ENCODE measurements around the gene RFNG. TPM values are rescaled to one million over a fixed set of nuclear protein-coding genes. Genes with fewer than 3 reads are reported as not detected.

The RFNG gene
- total RNA-seq, 2 donors from 2014 or later = 30.6 to 32.1 TPM

DNA sequence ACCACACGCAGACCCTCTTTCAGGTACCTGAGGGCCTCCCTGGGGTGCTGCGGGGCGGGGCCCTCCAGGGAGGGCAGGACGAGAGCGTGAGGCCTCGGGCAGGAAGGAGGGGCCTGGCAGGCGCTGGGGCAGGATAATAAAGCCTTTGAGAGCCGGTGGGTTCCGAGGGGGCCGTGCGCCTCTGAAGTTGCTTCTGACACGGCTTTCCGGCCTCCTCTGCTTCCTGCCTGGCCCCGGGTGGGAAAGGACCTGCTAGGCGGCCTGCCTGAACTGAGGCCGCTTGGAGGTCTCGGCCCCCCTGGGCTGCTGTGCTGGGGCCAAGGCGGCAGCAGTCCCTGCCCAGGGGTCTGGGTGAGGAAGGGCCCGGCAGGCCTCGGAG lies 39.4 kb downstream of the RFNG start:
- Histone ChIP-seq H3K4me3 (no peak overlapping the region), H3K9me3 (no peaks in the 10 kb centered on the region), H3K27ac (no peak overlapping the region), H3K4me1 (no peaks in the 10 kb centered on the region), H3K36me3 (no peaks in the 10 kb centered on the region), H3K9ac (ENCODE audit: low read depth in 2 of 2, low read length in 2 of 2) (no peak overlapping the region), H3K27me3 (no peaks in the 10 kb centered on the region)
- TF ChIP-seq, protein P1, sequence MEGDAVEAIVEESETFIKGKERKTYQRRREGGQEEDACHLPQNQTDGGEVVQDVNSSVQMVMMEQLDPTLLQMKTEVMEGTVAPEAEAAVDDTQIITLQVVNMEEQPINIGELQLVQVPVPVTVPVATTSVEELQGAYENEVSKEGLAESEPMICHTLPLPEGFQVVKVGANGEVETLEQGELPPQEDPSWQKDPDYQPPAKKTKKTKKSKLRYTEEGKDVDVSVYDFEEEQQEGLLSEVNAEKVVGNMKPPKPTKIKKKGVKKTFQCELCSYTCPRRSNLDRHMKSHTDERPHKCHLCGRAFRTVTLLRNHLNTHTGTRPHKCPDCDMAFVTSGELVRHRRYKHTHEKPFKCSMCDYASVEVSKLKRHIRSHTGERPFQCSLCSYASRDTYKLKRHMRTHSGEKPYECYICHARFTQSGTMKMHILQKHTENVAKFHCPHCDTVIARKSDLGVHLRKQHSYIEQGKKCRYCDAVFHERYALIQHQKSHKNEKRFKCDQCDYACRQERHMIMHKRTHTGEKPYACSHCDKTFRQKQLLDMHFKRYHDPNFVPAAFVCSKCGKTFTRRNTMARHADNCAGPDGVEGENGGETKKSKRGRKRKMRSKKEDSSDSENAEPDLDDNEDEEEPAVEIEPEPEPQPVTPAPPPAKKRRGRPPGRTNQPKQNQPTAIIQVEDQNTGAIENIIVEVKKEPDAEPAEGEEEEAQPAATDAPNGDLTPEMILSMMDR (IDR thresholded peaks at IDR 0.05) = no peak
- DNase-seq = no peak
- intact Hi-C loops (cut with DNase I) = no loop called here

DNA sequence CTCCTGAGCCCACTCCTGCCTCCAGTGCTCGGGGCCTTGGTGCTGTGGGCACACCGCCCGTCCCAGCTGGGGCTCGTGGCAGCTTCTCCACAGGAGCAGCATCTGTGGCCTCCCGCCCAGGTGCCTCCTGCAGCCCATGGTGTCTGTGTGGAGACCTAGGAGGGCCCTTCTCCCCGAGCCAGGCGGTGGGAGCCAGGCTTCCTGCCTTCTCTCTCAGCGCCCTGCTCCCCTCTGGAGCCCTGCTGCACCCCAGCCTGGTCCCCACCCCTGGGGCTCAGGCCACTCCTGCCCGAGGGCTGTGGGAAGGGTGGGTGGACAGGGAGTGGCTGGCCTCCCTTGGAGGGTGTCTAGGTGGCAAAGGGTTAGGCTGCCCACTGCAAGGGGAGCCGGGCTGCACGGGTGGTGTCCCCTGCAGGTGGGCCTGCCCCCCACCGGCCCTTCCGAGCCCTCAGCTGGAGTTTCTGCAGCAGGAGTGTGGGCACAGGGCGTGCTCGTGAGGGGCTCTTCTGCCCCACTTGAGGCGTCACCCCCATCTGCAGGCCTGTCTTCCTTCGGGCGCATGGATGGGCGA lies 39.9 kb downstream of the RFNG start:
- intact Hi-C loops (cut with DNase I) = no loop called here
- Histone ChIP-seq H3K9me3 (no peaks in the 10 kb centered on the region), H3K36me3 (no peaks in the 10 kb centered on the region), H3K27me3 (no peaks in the 10 kb centered on the region), H3K4me3 (no peak overlapping the region), H3K27ac (no peak overlapping the region), H3K9ac (ENCODE audit: low read depth in 2 of 2, low read length in 2 of 2) (no peak overlapping the region), H3K4me1 (no peaks in the 10 kb centered on the region)
- TF ChIP-seq, protein P1 (IDR thresholded peaks at IDR 0.05) = no peak
- no peak for DNase-seq

GRCh38 chr17:82010575-82011525 lies 40.8 kb downstream of the RFNG start:
- intact Hi-C loops (cut with DNase I) = no loop called here
- Histone ChIP-seq H3K36me3 (no peaks in the 10 kb centered on the region), H3K9me3 (no peaks in the 10 kb centered on the region), H3K9ac (ENCODE audit: low read depth in 2 of 2, low read length in 2 of 2) (no peak overlapping the region), H3K27ac (no peak overlapping the region), H3K27me3 (no peaks in the 10 kb centered on the region), H3K4me3 (no peak overlapping the region), H3K4me1 (no peaks in the 10 kb centered on the region)
- TF ChIP-seq, protein P1 (IDR thresholded peaks at IDR 0.05) = no peak
- no peak for DNase-seq

DNA sequence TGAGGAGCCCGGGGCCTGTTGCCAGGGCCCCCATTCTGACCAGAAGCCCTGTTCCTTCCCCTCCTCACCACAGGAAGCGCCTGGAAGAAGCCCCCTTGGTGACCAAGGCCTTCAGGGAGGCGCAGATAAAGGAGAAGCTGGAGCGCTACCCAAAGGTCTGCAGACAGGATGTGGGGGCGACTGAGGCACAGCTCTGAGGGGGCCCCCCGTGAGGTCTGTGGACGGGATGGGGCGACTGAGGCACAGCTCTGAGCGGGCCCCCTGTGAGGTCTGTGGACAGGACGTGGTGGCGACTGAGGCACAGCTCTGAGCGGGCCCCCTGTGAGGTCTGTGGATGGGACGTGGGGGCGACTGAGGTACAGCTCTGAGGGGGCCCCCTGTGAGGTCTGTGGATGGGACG lies 42.2 kb downstream of the RFNG start:
- no peak for DNase-seq
- no peaks in the 10 kb centered on the region for H3K27me3 ChIP-seq
- H3K27ac ChIP-seq = no peak overlapping the region
- TF ChIP-seq, protein P1 (IDR thresholded peaks at IDR 0.05) = no peak
- H3K9me3 ChIP-seq = no peaks in the 10 kb centered on the region
- intact Hi-C loops (cut with DNase I) = no loop called here
- H3K4me1 ChIP-seq = no peaks in the 10 kb centered on the region
- H3K36me3 ChIP-seq = no peaks in the 10 kb centered on the region
- no peak overlapping the region for H3K9ac ChIP-seq (ENCODE audit: low read depth in 2 of 2, low read length in 2 of 2)
- H3K4me3 ChIP-seq = no peak overlapping the region

DNA sequence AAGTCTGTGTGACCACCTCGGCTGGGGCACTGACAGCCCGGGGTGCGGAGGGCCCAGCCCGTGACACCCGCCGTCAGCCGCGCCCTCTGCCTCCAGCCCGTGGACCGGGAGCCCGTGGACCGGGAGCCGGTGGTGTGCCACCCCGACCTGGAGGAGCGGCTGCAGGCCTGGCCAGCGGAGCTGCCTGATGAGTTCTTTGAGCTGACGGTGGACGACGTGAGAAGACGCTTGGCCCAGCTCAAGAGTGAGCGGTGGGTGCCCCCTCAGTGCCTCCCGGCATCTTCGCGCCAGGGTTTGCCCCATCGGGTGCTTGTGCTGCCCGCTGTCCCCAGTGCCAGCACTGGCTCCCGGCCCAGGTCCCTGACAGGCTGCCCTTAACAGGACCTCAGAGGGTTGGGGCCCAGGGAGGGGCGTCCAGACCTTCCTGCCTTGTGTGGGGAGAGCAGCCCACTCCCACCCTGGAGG lies 42.6 kb downstream of the RFNG start:
- no peak overlapping the region for H3K27ac ChIP-seq
- H3K9ac ChIP-seq (ENCODE audit: low read depth in 2 of 2, low read length in 2 of 2) = no peak overlapping the region
- TF ChIP-seq, protein P1 (IDR thresholded peaks at IDR 0.05) = no peak
- no peak overlapping the region for H3K4me3 ChIP-seq
- H3K36me3 ChIP-seq = no peaks in the 10 kb centered on the region
- intact Hi-C loops (cut with DNase I) = no loop called here
- H3K27me3 ChIP-seq = no peaks in the 10 kb centered on the region
- no peaks in the 10 kb centered on the region for H3K4me1 ChIP-seq
- DNase-seq = no peak
- no peaks in the 10 kb centered on the region for H3K9me3 ChIP-seq

Data from colonic mucosa (tissue), 4 donors.